ENCODE results near the gene LTO1. TPM values are rescaled to one million over a fixed set of nuclear protein-coding genes. Genes with fewer than 3 reads are reported as not detected.
"Not testable (repeated sequence)": the region's sequence is repeated elsewhere in the genome, so short reads cannot be mapped to it uniquely, and the experiment has no call there.

The LTO1 gene
- total RNA-seq, 1 donor from 2014 or later: 28.5 TPM

- DNase-seq (ENCODE audit: low spot score, unreplicated experiment): no peak
- peaks cover 16% of the 10 kb centered on the region for H3K9me3 Mint-ChIP-seq (ENCODE audit: low read depth)
- no peak overlapping the region for H3K4me3 Mint-ChIP-seq (ENCODE audit: low read depth)
- no peak overlapping the region for H3K27ac Mint-ChIP-seq
- peaks cover 2% of the 10 kb centered on the region for H3K27me3 Mint-ChIP-seq
- H3K36me3 Mint-ChIP-seq (ENCODE audit: insufficient read depth): peaks cover 6% of the 10 kb centered on the region
- peaks cover 6% of the 10 kb centered on the region for H3K4me1 Mint-ChIP-seq (ENCODE audit: low read depth)
- no peak for TF ChIP-seq CTCF (IDR thresholded peaks at IDR 0.05; ENCODE audit: unreplicated experiment)
Observed at GRCh38 chr11:69694781-69695180, 19.6 kb upstream of the LTO1 start.

- peaks cover 17% of the 10 kb centered on the region for H3K36me3 Mint-ChIP-seq (ENCODE audit: insufficient read depth)
- peaks cover 2% of the 10 kb centered on the region for H3K27me3 Mint-ChIP-seq
- no peak for TF ChIP-seq CTCF (IDR thresholded peaks at IDR 0.05; ENCODE audit: unreplicated experiment)
- no peak overlapping the region for H3K4me3 Mint-ChIP-seq (ENCODE audit: low read depth)
- no peak for DNase-seq (ENCODE audit: low spot score, unreplicated experiment)
- peaks cover 30% of the 10 kb centered on the region for H3K9me3 Mint-ChIP-seq (ENCODE audit: low read depth)
- H3K27ac Mint-ChIP-seq: no peak overlapping the region
- H3K4me1 Mint-ChIP-seq (ENCODE audit: low read depth): peaks cover 15% of the 10 kb centered on the region
Observed at GRCh38 chr11:69692422-69692821, 17.3 kb upstream of the LTO1 start.

- no peak overlapping the region for H3K4me3 Mint-ChIP-seq (ENCODE audit: low read depth)
- H3K36me3 Mint-ChIP-seq (ENCODE audit: insufficient read depth): peaks cover 17% of the 10 kb centered on the region
- no peak for DNase-seq (ENCODE audit: low spot score, unreplicated experiment)
- peaks cover 30% of the 10 kb centered on the region for H3K9me3 Mint-ChIP-seq (ENCODE audit: low read depth)
- no peak overlapping the region for H3K27ac Mint-ChIP-seq
- H3K4me1 Mint-ChIP-seq (ENCODE audit: low read depth): peaks cover 13% of the 10 kb centered on the region
- no peak for TF ChIP-seq CTCF (IDR thresholded peaks at IDR 0.05; ENCODE audit: unreplicated experiment)
- peaks cover 2% of the 10 kb centered on the region for H3K27me3 Mint-ChIP-seq
Observed at GRCh38 chr11:69691463-69691862, 16.3 kb upstream of the LTO1 start.

GRCh38 chr11:69689484-69690319, 14.5 kb upstream of the LTO1 start:
- Mint-ChIP-seq H3K36me3 (ENCODE audit: insufficient read depth) (peaks cover 17% of the 10 kb centered on the region), H3K27ac (peak overlapping the region; percentile 93), H3K27me3 (peaks cover 13% of the 10 kb centered on the region), H3K4me3 (ENCODE audit: low read depth) (no peak overlapping the region), H3K4me1 (ENCODE audit: low read depth) (peaks cover 13% of the 10 kb centered on the region), H3K9me3 (ENCODE audit: low read depth) (peaks cover 30% of the 10 kb centered on the region)
- no peak for TF ChIP-seq CTCF (IDR thresholded peaks at IDR 0.05; ENCODE audit: unreplicated experiment)
- no peak for DNase-seq (ENCODE audit: low spot score, unreplicated experiment)

GRCh38 chr11:69687969-69688771, 13.0 kb upstream of the LTO1 start:
- H3K36me3 Mint-ChIP-seq (ENCODE audit: insufficient read depth): peaks cover 17% of the 10 kb centered on the region
- peak overlapping the region; percentile 93 for H3K27ac Mint-ChIP-seq
- not testable (repeated sequence) for DNase-seq (ENCODE audit: low spot score, unreplicated experiment); H3K4me3 Mint-ChIP-seq (ENCODE audit: low read depth)
- H3K9me3 Mint-ChIP-seq (ENCODE audit: low read depth): peaks cover 30% of the 10 kb centered on the region
- H3K27me3 Mint-ChIP-seq: peaks cover 13% of the 10 kb centered on the region
- peaks cover 13% of the 10 kb centered on the region for H3K4me1 Mint-ChIP-seq (ENCODE audit: low read depth)

All from progenitor cell of endocrine pancreas (in vitro differentiated cells).